DLD1 (cell line): ENCODE results near the gene MRGPRX4.

Experiments used
- in situ Hi-C: cut with HindIII; loops from 2 replicates; pipeline ENCODE4 v1.10.0; 2017; ENCODE audit warnings: low sequenced_read_pairs

Gene MRGPRX4

DNA sequence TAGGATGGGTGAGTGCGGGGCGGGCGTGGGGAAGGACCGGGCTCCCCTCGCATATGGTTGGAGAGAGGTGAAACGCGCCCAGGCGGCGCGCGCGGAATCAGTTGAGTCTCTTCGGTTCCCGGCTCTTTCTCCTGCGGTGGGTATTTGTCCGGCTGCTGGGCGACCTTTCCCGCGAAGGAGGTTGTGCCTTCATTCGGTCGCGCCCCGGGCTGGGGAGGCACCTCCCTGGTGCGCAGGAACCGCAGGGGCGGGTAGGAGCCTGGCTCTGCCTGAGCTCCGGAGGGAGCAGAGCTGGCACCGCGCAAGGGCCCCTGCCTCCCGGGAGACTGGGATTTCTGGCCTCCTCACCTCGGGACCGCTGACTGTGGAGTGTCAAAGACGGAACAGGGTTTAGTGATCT is 36.4 kb downstream of the MRGPRX4 start:
- in situ Hi-C loops = no loop called here

DNA sequence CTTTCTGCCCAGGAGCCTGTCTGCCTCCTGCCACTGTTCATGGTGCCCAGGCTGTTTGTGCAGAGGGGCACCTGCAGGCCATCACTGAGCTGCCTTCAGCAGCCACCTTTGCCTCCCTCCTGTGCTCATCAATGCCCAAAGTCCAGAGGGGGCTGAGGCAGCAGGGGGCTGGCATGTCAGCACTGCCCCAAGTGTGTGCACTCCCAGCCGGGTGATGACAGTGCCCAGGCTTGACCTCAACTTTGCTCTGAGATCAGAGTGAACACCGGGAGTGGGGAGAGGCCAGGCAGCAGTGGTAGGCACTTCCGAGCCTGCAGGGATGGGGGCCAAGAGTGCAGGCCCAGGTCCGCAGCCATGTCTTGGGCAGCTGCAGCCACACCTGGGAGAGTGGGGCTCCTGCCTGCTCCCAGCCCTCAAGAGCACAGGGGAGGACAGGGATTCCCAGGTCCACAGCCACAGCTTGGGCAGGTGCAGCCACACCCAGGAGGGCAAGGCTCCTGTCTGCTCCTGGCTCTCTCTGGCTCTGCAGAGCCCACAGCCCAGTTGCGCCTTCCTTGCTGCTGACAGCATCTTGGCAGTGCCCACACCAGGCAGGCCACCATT is 48.7 kb downstream of the MRGPRX4 start:
- in situ Hi-C loops = no loop called here

DNA sequence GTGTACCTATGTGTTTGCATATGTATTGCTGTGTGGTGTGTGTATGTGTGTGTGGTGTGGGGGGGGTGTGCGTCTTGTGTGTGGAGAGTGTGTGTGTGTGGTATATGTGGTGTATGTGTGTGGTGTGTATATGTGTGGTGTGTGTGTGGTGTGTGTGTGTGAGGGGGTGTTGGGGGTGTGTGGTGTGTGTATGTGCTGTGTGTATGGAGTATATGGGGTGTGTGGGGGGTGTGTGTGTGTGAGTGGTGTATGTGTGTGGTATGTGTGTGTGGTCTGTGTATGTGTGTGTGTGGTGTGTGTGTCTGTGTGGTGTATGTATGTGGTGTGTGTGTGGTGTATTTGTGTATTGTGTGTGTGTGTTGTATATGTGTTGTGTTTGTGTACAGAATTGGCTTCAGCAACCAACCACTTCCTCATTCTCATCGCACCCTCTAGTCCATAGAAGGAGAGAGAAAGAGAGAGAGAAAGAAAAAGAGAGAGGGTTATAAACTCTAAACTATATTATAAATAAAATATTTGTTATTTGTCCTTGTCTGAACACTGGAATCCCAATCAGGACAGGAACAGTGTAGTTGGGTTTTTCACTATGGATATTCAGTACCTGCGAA is 50.3 kb downstream of the MRGPRX4 start:
- in situ Hi-C loops = no loop called here
